ENCODE data around the gene PEMT. TPM values are rescaled to one million over a fixed set of nuclear protein-coding genes. Genes with fewer than 3 reads are reported as not detected.

The PEMT gene
- total RNA-seq, 1 donor from 2014 or later: 24.0 TPM

- Mint-ChIP-seq H3K27me3 (ENCODE audit: unreplicated experiment) (no peaks in the 10 kb centered on the region), H3K4me1 (ENCODE audit: low read depth, unreplicated experiment) (peaks cover 40% of the 10 kb centered on the region), H3K27ac (ENCODE audit: unreplicated experiment) (peak overlapping the region; percentile 36), H3K36me3 (ENCODE audit: unreplicated experiment) (peaks cover 4% of the 10 kb centered on the region), H3K9me3 (ENCODE audit: unreplicated experiment) (peaks cover 2% of the 10 kb centered on the region), H3K4me3 (ENCODE audit: unreplicated experiment) (no peak overlapping the region)
- no peak for DNase-seq
- no peak for TF ChIP-seq CTCF (IDR thresholded peaks at IDR 0.05; ENCODE audit: partially characterized antibody, unreplicated experiment)
Measured at GRCh38 chr17:17481860-17482259, 109.6 kb downstream of the PEMT start.

GRCh38 chr17:17480593-17481148 is 110.8 kb downstream of the PEMT start:
- H3K27ac Mint-ChIP-seq (ENCODE audit: unreplicated experiment): peak overlapping the region; percentile 65
- H3K9me3 Mint-ChIP-seq (ENCODE audit: unreplicated experiment): peaks cover 2% of the 10 kb centered on the region

GRCh38 chr17:17479209-17479608 is 112.3 kb downstream of the PEMT start:
- no peak for TF ChIP-seq CTCF (IDR thresholded peaks at IDR 0.05; ENCODE audit: partially characterized antibody, unreplicated experiment)
- Mint-ChIP-seq H3K27me3 (ENCODE audit: unreplicated experiment) (peaks cover 3% of the 10 kb centered on the region), H3K4me1 (ENCODE audit: low read depth, unreplicated experiment) (peaks cover 34% of the 10 kb centered on the region), H3K27ac (ENCODE audit: unreplicated experiment) (peak overlapping the region; percentile 15), H3K9me3 (ENCODE audit: unreplicated experiment) (peaks cover 5% of the 10 kb centered on the region), H3K36me3 (ENCODE audit: unreplicated experiment) (no peaks in the 10 kb centered on the region), H3K4me3 (ENCODE audit: unreplicated experiment) (peak overlapping the region; percentile 38)
- DNase-seq: no peak

More at GRCh38 chr17:17480593-17481148, 110.8 kb downstream of the PEMT start:
- Mint-ChIP-seq H3K4me1 (ENCODE audit: low read depth, unreplicated experiment) (peaks cover 38% of the 10 kb centered on the region), H3K27me3 (ENCODE audit: unreplicated experiment) (peaks cover 3% of the 10 kb centered on the region), H3K36me3 (ENCODE audit: unreplicated experiment) (peaks cover 1% of the 10 kb centered on the region), H3K4me3 (ENCODE audit: unreplicated experiment) (peak overlapping the region; percentile 44)
- no peak for TF ChIP-seq CTCF (IDR thresholded peaks at IDR 0.05; ENCODE audit: partially characterized antibody, unreplicated experiment)
- DNase-seq: no peak

GRCh38 chr17:17476865-17477467 is 114.5 kb downstream of the PEMT start, which contains the start of gene MED9:
TSS of gene MED9 (plus strand) at chr17:17477000. CDS start at chr17:17477042, 42 bp downstream.
- Mint-ChIP-seq H3K27ac (ENCODE audit: unreplicated experiment) (peak within 1 kb of the TSS; percentile 97), H3K4me1 (ENCODE audit: low read depth, unreplicated experiment) (peaks cover 28% of the 10 kb centered on the region), H3K4me3 (ENCODE audit: unreplicated experiment) (peak within 1 kb of the TSS; percentile 95), H3K36me3 (ENCODE audit: unreplicated experiment) (no peaks in the 10 kb centered on the region), H3K9me3 (ENCODE audit: unreplicated experiment) (peaks cover 5% of the 10 kb centered on the region), H3K27me3 (ENCODE audit: unreplicated experiment) (peaks cover 3% of the 10 kb centered on the region)
- peak; percentile 96 for DNase-seq
- no peak for TF ChIP-seq CTCF (IDR thresholded peaks at IDR 0.05; ENCODE audit: partially characterized antibody, unreplicated experiment)

GRCh38 chr17:17474341-17474740 is 117.2 kb downstream of the PEMT start:
- peaks cover 19% of the 10 kb centered on the region for H3K4me1 Mint-ChIP-seq (ENCODE audit: low read depth, unreplicated experiment)
- H3K36me3 Mint-ChIP-seq (ENCODE audit: unreplicated experiment): no peaks in the 10 kb centered on the region
- H3K9me3 Mint-ChIP-seq (ENCODE audit: unreplicated experiment): peaks cover 5% of the 10 kb centered on the region
- no peak for DNase-seq
- no peak overlapping the region for H3K27ac Mint-ChIP-seq (ENCODE audit: unreplicated experiment)
- no peak for TF ChIP-seq CTCF (IDR thresholded peaks at IDR 0.05; ENCODE audit: partially characterized antibody, unreplicated experiment)
- no peak overlapping the region for H3K4me3 Mint-ChIP-seq (ENCODE audit: unreplicated experiment)
- H3K27me3 Mint-ChIP-seq (ENCODE audit: unreplicated experiment): peaks cover 5% of the 10 kb centered on the region

Data from glutamatergic neuron (in vitro differentiated cells).